Prostate gland (tissue), 2 donors: Measurements from ENCODE around the gene SLC25A12. TPM values are rescaled to one million over a fixed set of nuclear protein-coding genes. Genes with fewer than 3 reads are reported as not detected.

Source experiments
- DNase-seq: peaks from one replicate; pipeline ENCODE4 v3.0.0-alpha.2; 2019; ENCODE audit warnings: low spot score
- H3K27ac ChIP-seq, 2 donors: fragments of 200-600 bp; sonication (generic); 2 replicates each; pipeline ENCODE4 v1.5.1; 2017 to 2019
- H3K27me3 ChIP-seq: fragments of 200-600 bp; sonication (generic); replicated peaks from 2 replicates; pipeline ENCODE4 v1.5.1; 2019; ENCODE audit not compliant: insufficient read depth
- H3K36me3 ChIP-seq, 2 donors: fragments of 200-600 bp; sonication (generic); 1 replicate in 1 of 2; 2 replicates in 1 of 2; pipeline versions ENCODE4 v1.5.1 to v1.8.1; 2017 to 2019
- H3K4me1 ChIP-seq: fragments of 200-600 bp; sonication (generic); replicated peaks from 2 replicates; pipeline ENCODE4 v1.5.1; 2019
- H3K4me3 ChIP-seq, 2 donors: fragments of 200-600 bp; sonication (generic); 2 replicates each; pipeline ENCODE4 v1.5.1; 2017 to 2019
- H3K9me3 ChIP-seq: fragments of 200-600 bp; sonication (generic); 2 replicates; pipeline ENCODE4 v1.5.1; 2017
- POLR2A ChIP-seq: fragments of 450-650 bp; IDR thresholded peaks from one replicate; pipeline ENCODE4 v1.6.1; 2016; ENCODE audit warnings: antibody characterized with exemption, mild to moderate bottlenecking
- POLR2AphosphoS5 ChIP-seq: sonication (generic); formaldehyde crosslinking; IDR thresholded peaks from one replicate; pipeline ENCODE4 v1.6.1; 2017; ENCODE audit warnings: antibody characterized with exemption
- WGBS: methylation state at CpG from one replicate; pipeline ENCODE4 v1.1.5; 2018; 5-methylcytosine and 5-hydroxymethylcytosine counted together
- intact Hi-C: fragments of 100-400 bp; cut with DNase I; formaldehyde crosslinking; loops from one replicate; pipeline ENCODE4 v1.14.2; 2022
- total RNA-seq, 2 donors: library from RNA; depleted of rRNA; stranded (reverse); fragments of >200 nt; gene quantifications; one replicate each; pipeline ENCODE4 v1.1.0, GENCODE V29; 2016
- TF ChIP-seq, protein P1 (sequence below), 4 experiments: fragments of 200-600 bp in 2 of 4; fragments of 450-650 bp in 2 of 4; sonication (generic) in 2 of 4; IDR thresholded peaks; 1 replicate in 3 of 4; 2 replicates in 1 of 4; pipeline ENCODE4 v1.5.1; 2016 to 2019; ENCODE audit warnings: antibody characterized with exemption in 4 of 4, mild to moderate bottlenecking in 2 of 4, moderate library complexity in 2 of 4

The SLC25A12 gene
- total RNA-seq, 2 donors from 2014 or later, result 23.5 to 33.9 TPM

DNA sequence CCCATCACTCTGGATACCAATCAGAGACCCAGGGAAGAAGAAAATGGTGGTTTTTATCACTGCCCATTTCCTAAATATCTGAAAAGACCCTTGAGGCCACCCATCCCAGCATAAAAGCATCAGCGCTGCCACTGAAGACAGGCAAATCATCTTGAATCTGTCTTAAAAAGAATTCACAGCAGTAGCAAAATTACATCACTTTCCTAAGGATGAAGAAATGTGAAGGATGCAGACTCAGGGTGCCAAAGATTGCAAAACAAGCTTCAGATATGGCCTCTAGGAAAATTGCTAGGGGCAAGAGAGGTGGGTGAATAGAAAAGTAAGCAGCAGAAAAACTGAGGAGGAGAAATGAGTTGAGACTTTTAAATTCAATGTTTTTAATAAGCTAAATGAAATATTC lies 70.0 kb downstream of the SLC25A12 start:
- H3K4me1 ChIP-seq, result no peaks in the 10 kb centered on the region
- H3K27ac ChIP-seq, result no peak overlapping the region
- TF ChIP-seq, protein P1, sequence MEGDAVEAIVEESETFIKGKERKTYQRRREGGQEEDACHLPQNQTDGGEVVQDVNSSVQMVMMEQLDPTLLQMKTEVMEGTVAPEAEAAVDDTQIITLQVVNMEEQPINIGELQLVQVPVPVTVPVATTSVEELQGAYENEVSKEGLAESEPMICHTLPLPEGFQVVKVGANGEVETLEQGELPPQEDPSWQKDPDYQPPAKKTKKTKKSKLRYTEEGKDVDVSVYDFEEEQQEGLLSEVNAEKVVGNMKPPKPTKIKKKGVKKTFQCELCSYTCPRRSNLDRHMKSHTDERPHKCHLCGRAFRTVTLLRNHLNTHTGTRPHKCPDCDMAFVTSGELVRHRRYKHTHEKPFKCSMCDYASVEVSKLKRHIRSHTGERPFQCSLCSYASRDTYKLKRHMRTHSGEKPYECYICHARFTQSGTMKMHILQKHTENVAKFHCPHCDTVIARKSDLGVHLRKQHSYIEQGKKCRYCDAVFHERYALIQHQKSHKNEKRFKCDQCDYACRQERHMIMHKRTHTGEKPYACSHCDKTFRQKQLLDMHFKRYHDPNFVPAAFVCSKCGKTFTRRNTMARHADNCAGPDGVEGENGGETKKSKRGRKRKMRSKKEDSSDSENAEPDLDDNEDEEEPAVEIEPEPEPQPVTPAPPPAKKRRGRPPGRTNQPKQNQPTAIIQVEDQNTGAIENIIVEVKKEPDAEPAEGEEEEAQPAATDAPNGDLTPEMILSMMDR (IDR thresholded peaks at IDR 0.05), result no peak
- no peak for TF ChIP-seq POLR2A
- H3K9me3 ChIP-seq, result no peaks in the 10 kb centered on the region
- 100% methylated on average over 1 of the region's 1 CpG for WGBS
- no peak for DNase-seq
- H3K4me3 ChIP-seq, result no peak overlapping the region
- H3K36me3 ChIP-seq, result no peaks in the 10 kb centered on the region
- intact Hi-C loops, result no loop called here
- no peaks in the 10 kb centered on the region for H3K27me3 ChIP-seq

DNA sequence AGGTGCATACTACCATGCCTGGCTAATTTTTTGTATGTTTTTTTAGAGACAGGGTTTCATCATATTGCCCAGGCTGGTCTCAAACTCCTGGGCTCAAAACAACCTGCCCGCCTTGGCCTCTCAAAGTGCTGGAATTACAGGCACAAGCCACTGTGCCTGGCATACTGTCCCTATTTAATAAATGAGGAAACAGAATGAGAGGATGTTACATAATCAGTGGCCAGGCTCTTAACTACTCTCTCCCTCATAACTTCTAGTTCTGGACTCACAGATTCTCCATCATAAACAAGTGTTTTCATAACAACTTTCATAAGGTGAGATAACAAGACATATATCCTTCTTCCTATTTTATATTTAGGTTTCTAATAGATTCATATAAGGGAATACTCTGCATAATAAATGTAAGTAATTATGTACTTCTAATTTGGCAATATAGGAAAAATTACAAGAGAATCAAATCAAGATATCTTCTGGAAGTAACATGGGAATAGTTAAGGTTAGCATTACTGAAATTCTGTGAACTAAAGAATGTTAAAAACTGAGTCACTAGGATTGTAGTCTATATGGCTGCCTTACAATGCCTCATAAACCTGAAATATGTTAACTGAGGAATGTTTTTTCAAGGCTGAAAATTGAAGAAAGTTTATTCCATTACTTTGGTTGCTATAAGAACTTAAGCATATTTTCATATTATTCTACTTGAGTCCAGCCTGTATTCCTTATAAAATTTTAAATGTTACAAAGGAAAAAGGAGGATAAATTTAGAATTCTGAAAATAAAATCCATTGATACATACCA lies 71.3 kb downstream of the SLC25A12 start:
- H3K4me3 ChIP-seq, result no peak overlapping the region
- no peak for TF ChIP-seq POLR2AphosphoS5
- no peaks in the 10 kb centered on the region for H3K4me1 ChIP-seq
- H3K27me3 ChIP-seq, result no peaks in the 10 kb centered on the region
- no peaks in the 10 kb centered on the region for H3K9me3 ChIP-seq
- 90% methylated on average over 1 of the region's 1 CpG for WGBS
- DNase-seq, result no peak
- intact Hi-C loops, result no loop called here
- H3K36me3 ChIP-seq, result no peaks in the 10 kb centered on the region
- no peak overlapping the region for H3K27ac ChIP-seq

DNA sequence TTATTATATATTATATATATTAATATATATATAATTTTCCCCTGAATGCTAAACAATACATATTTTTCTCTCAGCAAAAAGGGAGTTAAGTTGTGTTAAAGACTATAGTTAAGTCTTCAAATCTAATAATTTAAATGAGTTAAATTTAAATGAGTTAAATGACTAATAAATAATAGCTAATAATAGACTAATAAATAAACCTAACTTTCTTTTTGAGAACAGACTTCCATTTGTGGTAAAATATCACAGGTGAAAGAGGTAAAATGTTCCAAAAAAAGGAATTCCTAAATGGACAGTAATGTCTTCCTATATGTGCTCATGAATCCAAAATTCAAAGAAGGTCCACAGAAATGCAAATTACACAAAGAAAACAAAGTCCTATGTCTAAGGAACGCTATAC lies 74.6 kb downstream of the SLC25A12 start:
- H3K36me3 ChIP-seq, result no peaks in the 10 kb centered on the region
- no peak overlapping the region for H3K4me3 ChIP-seq
- H3K9me3 ChIP-seq, result no peaks in the 10 kb centered on the region
- no peaks in the 10 kb centered on the region for H3K4me1 ChIP-seq
- 100% methylated on average over 1 of the region's 1 CpG for WGBS
- TF ChIP-seq POLR2A (no peak), POLR2AphosphoS5 (no peak)
- TF ChIP-seq, protein P1 (IDR thresholded peaks at IDR 0.05), result no peak
- H3K27ac ChIP-seq, result no peak overlapping the region
- no peak for DNase-seq
- H3K27me3 ChIP-seq, result no peaks in the 10 kb centered on the region
- intact Hi-C loops, result no loop called here

DNA sequence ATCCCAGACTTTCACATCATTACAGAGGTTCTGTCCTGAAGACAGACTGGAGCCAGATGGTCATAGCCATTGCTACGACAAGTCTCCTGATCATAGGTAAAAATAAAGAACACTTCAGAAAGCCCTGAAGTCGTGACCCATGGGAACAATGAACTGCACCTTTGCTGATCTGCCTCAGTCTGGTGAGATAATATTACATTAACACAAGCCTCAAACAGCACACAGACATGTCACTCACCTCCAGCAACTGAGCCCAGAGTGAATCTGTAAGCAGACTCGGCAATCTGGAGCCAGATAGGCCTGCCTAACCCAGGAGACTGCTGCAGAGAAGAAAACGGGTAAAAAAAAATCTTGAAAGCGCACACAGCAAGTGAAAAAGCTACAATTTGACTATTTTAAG lies 79.2 kb downstream of the SLC25A12 start:
- TF ChIP-seq POLR2AphosphoS5 (no peak), POLR2A (no peak)
- TF ChIP-seq, protein P1 (IDR thresholded peaks at IDR 0.05), result no peak
- Histone ChIP-seq H3K9me3 (no peaks in the 10 kb centered on the region), H3K36me3 (no peaks in the 10 kb centered on the region), H3K27ac (no peak overlapping the region), H3K27me3 (no peaks in the 10 kb centered on the region), H3K4me1 (peaks cover 6% of the 10 kb centered on the region), H3K4me3 (no peak overlapping the region)
- intact Hi-C loops, result no loop called here
- no peak for DNase-seq
- 85% methylated on average over 5 of the region's 5 CpGs for WGBS

DNA sequence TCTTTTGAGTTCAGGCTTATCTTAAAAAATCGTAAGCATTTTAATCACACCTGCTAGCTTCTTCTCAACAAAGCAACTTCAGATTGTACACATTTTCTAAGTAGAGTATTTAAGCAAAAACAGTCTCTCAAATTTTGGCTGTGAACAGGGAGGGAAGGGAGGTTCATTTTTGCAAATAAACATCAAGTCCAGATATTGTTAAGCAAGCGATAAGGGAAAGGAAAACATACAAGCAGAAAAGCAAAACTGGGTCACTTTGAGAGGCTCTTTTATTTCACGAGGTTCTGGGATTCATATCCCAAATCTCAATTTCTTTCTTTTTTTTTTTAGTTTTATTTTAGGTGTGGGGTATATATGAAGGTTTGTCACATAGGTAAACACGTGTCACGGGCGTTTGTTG lies 79.9 kb downstream of the SLC25A12 start:
- no peak overlapping the region for H3K27ac ChIP-seq

More for the DNA sequence above, 79.9 kb downstream of the SLC25A12 start:
- 68% methylated on average over 6 of the region's 6 CpGs for WGBS
- TF ChIP-seq, protein P1 (IDR thresholded peaks at IDR 0.05), result no peak
- no peak for TF ChIP-seq POLR2AphosphoS5
- no peak for TF ChIP-seq POLR2A
- DNase-seq, result no peak
- H3K4me1 ChIP-seq, result peaks cover 6% of the 10 kb centered on the region
- no peaks in the 10 kb centered on the region for H3K27me3 ChIP-seq
- H3K9me3 ChIP-seq, result no peaks in the 10 kb centered on the region
- intact Hi-C loops, result no loop called here
- no peaks in the 10 kb centered on the region for H3K36me3 ChIP-seq
- no peak overlapping the region for H3K4me3 ChIP-seq
